Coronary artery (tissue), 2 donors: Measurements from ENCODE around the gene UAP1L1.

Experiments
- DNase-seq: peaks from one replicate; pipeline ENCODE4 v3.0.0-alpha.2; 2017; ENCODE audit warnings: low spot score
- H3K27ac ChIP-seq, 2 donors: fragments of 200-600 bp; sonication (generic); one replicate each; pipeline ENCODE4 v1.5.1; 2016 to 2019
- H3K4me3 ChIP-seq: fragments of 200-600 bp; sonication (generic); 2 replicates; pipeline ENCODE4 v1.5.1; 2016; ENCODE audit warnings: mild to moderate bottlenecking, moderate library complexity
- TF ChIP-seq, protein P1 (sequence below): fragments of 200-600 bp; sonication (generic); IDR thresholded peaks from one replicate; pipeline ENCODE4 v1.5.1; 2019; ENCODE audit warnings: antibody characterized with exemption

UAP1L1 gene

DNA sequence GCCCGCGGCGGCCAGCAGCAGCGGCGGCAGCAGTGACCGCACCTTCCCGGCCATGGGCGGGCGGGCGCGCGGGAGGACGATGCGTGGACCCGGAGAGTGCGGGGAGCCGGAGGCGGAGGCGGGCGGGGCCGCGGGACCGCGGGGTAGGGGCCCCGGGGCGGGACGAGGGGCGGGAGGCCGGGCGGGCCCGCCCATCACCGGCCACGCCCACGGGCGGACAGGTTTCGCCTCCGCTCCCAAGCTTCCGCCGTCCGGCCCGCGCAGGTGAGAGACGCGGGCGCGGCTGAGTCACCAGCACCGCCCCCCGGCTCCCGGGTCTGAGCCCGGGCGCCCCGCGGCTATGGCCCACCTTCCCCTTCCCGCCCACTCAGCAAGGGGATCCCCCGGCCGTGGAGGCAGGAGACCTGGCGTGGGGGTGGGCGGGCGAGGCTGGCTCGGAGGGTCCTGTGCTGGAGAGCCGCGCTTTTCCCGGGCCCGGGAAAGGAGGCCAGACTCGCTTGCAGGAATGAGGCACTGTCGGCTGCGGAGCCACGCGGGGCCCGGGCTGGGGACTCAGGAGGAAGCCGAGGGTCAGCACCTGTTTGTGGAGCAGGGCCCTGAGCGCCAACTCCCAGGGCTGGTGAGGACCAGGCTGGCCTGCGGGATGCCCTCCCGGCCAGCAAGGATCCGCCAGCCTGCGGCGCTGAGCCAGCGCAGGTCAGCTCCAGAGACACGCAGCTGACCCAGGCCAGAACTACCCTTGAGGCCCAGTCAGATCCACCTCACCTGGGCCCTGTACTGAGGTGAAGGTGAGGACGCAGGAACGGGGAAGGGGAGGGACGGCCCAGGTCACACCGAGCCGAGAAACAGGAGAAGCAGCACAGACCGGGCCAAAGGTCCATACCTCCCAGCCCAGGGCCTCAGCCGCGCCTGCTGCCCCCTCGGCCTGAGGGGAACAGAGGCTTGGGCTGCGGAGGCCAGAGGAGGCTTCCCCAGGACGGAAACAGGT is 23.1 kb upstream of the UAP1L1 start, which contains the start of gene ENTPD2:
Gene ENTPD2, minus strand, starts transcription at position 118 of the 988 bp plus-strand sequence. Its CDS starts 64 bp downstream, at position 54.
- peak within 1 kb of the TSS; percentile 66 for H3K4me3 ChIP-seq
- TF ChIP-seq, protein P1, sequence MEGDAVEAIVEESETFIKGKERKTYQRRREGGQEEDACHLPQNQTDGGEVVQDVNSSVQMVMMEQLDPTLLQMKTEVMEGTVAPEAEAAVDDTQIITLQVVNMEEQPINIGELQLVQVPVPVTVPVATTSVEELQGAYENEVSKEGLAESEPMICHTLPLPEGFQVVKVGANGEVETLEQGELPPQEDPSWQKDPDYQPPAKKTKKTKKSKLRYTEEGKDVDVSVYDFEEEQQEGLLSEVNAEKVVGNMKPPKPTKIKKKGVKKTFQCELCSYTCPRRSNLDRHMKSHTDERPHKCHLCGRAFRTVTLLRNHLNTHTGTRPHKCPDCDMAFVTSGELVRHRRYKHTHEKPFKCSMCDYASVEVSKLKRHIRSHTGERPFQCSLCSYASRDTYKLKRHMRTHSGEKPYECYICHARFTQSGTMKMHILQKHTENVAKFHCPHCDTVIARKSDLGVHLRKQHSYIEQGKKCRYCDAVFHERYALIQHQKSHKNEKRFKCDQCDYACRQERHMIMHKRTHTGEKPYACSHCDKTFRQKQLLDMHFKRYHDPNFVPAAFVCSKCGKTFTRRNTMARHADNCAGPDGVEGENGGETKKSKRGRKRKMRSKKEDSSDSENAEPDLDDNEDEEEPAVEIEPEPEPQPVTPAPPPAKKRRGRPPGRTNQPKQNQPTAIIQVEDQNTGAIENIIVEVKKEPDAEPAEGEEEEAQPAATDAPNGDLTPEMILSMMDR: no peak
- peak within 1 kb of the TSS in 1 of 2 donors; percentile 54 for H3K27ac ChIP-seq
- no peak for DNase-seq

DNA sequence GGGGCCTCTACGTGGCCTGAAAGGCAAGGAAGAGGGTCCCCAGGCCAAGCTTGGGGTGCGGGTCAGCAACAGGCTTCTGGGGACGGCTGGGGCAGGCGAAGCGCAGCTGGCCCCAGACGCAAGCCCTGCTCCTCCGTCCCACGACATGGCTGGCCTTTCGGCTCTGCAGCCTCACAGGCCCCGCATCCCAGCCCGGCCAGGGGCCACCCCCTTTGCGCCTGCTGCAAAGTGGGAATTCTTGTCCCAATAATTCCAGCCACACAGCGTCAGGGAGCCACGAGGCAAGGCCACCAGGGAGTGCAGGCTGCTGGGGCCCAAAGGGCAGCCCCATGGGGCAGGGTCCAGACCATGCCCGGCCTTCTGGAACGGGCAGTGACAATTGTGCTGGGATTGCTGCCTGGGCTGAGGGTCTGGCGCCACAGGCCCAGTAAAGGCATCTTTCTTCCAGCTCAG is 22.4 kb upstream of the UAP1L1 start:
- no peak overlapping the region for H3K4me3 ChIP-seq
- no peak for DNase-seq
- TF ChIP-seq, protein P1: no peak
- peak overlapping the region in 1 of 2 donors; percentile 37 for H3K27ac ChIP-seq

DNA sequence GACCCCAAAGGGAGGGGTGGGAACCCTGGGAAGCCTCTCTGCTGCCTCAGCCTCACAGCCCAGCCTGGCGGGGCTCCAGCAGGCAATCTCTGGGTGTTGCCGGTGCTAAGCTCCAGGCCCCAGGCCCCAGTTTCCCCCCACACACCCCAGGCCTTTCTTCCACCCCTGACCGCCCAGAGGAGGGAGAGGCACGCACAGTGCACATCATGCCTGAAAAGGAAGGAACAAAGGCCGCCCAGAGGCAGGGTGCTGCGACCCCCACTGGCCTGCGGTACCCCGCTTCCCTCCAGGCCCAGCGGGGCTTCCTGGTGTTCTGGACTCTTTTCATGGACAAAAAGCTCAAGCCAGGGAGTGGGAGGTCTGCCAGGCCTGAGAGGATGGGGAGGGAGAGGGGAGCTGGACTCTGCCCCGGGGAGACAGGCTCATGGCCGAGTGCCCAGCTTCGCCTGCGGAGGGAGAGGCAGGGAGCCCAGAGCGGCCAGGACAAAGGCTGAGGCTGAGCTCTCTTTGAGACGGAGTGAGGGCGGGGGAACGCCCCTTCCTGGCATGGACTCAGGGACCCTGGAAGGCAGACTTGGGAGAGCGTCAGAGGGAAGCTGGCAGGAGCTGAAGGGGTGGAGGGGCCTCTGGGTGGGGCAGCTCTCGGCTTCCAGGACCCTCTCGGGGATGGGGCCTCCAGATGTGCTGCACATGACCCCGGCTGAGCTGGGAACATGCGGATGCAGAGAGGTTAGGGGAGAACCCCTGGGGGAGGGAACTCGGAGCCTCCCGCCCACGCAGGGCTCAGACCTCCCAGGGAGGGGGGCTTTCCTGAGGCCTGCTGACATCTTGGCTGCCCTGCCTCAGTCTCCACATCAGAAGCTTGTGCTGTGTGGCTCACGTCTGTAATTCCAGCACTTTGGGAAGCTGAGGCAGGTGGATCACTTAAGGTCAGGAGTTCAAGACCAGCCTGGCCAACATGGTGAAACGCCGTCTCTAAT is 21.6 kb upstream of the UAP1L1 start:
- DNase-seq: no peak
- H3K4me3 ChIP-seq: no peak overlapping the region
- TF ChIP-seq, protein P1: no peak
- peak overlapping the region in 1 of 2 donors; percentile 37 for H3K27ac ChIP-seq

DNA sequence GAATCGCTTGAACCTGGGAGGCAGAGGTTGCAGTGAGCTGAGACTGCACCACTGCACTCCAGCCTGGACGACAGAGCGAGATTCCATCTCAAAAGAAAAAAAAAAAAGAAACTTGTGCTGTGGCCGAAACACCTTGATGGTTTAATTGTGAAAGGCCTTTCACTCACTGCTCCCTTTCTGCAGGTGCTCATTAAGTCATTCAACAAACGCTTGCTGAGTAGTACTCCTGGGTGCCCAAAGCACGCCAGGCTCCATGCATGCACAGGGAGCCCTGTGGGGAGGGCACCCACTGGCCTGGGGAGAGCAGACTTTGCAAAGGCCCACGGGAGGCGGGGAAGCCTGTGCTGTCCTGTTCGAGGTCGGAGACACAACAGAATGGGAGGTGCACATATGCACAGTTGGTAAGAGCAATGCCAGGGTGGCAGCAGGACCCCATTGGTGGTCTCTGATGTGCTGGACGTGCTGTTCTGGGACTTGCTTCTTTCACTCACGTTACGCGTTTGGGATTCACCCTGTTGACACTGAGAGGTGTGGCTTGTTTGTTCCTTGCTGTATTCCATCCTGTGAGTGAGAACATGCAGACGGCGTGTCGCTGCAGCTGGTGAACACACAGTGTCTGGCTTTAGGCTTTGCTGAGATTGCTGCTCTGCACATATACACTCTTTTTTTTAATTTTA is 20.4 kb upstream of the UAP1L1 start:
- no peak for DNase-seq
- TF ChIP-seq, protein P1: no peak
- Histone ChIP-seq H3K4me3 (no peak overlapping the region), H3K27ac (no peak overlapping the region)

DNA sequence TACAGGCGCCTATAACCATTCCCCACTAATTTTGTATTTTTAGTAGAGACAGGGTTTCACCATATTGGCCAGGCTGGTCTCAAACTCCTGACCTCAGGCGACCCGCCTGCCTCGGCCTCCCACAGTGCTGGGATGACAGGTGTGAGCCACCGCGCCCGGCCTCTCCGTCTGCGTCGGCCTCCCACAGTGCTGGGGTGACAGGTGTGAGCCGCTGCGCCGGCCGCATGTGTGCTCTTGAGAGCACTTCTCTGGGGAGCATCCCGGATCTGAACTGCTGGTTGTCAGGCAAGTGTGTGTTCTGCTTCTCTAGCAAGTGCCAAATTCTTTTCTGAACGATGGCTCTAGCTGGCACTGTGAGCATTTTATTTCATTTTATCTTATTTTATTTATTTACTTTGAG is 19.8 kb upstream of the UAP1L1 start:
- DNase-seq: no peak
- Histone ChIP-seq H3K4me3 (no peak overlapping the region), H3K27ac (no peak overlapping the region)
- TF ChIP-seq, protein P1: no peak

DNA sequence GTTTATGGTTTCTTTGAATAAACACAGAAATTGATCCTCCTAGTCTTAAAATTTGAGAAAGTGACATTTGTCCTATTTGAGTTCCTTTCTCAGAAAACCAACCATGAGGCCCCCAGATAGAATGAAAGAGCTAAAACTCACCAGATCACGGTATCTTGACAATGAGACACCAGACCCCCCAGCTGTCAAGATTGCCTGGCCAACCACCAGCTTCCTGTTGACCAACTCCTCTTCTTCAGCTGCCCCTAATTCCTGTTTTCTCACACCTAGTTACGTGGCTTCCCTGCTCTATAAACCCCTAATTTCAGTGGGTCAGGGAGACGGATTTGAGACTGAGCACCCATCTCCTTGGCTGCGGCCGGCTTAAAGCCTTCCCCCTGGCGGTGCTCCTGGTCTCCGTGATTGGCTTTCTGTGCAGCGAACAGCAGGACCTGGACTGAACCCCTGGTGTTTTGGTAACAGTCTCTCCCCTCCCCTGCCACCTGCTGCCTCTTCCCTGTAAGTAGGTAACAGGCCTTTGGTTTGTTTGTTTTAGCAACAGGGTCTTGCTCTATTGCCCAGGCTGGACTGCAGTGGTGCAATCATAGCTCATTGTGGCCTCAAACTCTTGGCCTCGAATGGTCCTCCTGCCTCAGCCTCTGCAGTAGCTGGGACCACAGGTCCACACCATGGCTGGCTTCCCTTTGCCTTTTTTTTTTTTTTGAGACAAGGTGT is 18.6 kb upstream of the UAP1L1 start:
- DNase-seq: no peak
- Histone ChIP-seq H3K27ac (no peak overlapping the region), H3K4me3 (no peak overlapping the region)
- TF ChIP-seq, protein P1: no peak
